Prostate gland (tissue), 2 donors: Measurements from ENCODE around the gene AOPEP. TPM values are rescaled to one million over a fixed set of nuclear protein-coding genes. Genes with fewer than 3 reads are reported as not detected.
"Not testable (repeated sequence)": the region's sequence is repeated elsewhere in the genome, so short reads cannot be mapped to it uniquely, and the experiment has no call there.

Source experiments
- DNase-seq: peaks from one replicate; pipeline ENCODE4 v3.0.0-alpha.2; 2019; ENCODE audit warnings: low spot score
- H3K27ac ChIP-seq, 2 donors: fragments of 200-600 bp; sonication (generic); 2 replicates each; pipeline ENCODE4 v1.5.1; 2017 to 2019
- H3K27me3 ChIP-seq: fragments of 200-600 bp; sonication (generic); replicated peaks from 2 replicates; pipeline ENCODE4 v1.5.1; 2019; ENCODE audit not compliant: insufficient read depth
- H3K36me3 ChIP-seq, 2 donors: fragments of 200-600 bp; sonication (generic); 1 replicate in 1 of 2; 2 replicates in 1 of 2; pipeline versions ENCODE4 v1.5.1 to v1.8.1; 2017 to 2019
- H3K4me1 ChIP-seq: fragments of 200-600 bp; sonication (generic); replicated peaks from 2 replicates; pipeline ENCODE4 v1.5.1; 2019
- H3K4me3 ChIP-seq, 2 donors: fragments of 200-600 bp; sonication (generic); 2 replicates each; pipeline ENCODE4 v1.5.1; 2017 to 2019
- H3K9me3 ChIP-seq: fragments of 200-600 bp; sonication (generic); 2 replicates; pipeline ENCODE4 v1.5.1; 2017
- POLR2A ChIP-seq: fragments of 450-650 bp; IDR thresholded peaks from one replicate; pipeline ENCODE4 v1.6.1; 2016; ENCODE audit warnings: antibody characterized with exemption, mild to moderate bottlenecking
- POLR2AphosphoS5 ChIP-seq: sonication (generic); formaldehyde crosslinking; IDR thresholded peaks from one replicate; pipeline ENCODE4 v1.6.1; 2017; ENCODE audit warnings: antibody characterized with exemption
- WGBS: methylation state at CpG from one replicate; pipeline ENCODE4 v1.1.5; 2018; 5-methylcytosine and 5-hydroxymethylcytosine counted together
- intact Hi-C: fragments of 100-400 bp; cut with DNase I; formaldehyde crosslinking; loops from one replicate; pipeline ENCODE4 v1.14.2; 2022
- total RNA-seq, 2 donors: library from RNA; depleted of rRNA; stranded (reverse); fragments of >200 nt; gene quantifications; one replicate each; pipeline ENCODE4 v1.1.0, GENCODE V29; 2016
- TF ChIP-seq, protein P1 (sequence below), 4 experiments: fragments of 200-600 bp in 2 of 4; fragments of 450-650 bp in 2 of 4; sonication (generic) in 2 of 4; IDR thresholded peaks; 1 replicate in 3 of 4; 2 replicates in 1 of 4; pipeline ENCODE4 v1.5.1; 2016 to 2019; ENCODE audit warnings: antibody characterized with exemption in 4 of 4, mild to moderate bottlenecking in 2 of 4, moderate library complexity in 2 of 4

Gene AOPEP
- total RNA-seq, 2 donors from 2014 or later, result 107 to 188 TPM

DNA sequence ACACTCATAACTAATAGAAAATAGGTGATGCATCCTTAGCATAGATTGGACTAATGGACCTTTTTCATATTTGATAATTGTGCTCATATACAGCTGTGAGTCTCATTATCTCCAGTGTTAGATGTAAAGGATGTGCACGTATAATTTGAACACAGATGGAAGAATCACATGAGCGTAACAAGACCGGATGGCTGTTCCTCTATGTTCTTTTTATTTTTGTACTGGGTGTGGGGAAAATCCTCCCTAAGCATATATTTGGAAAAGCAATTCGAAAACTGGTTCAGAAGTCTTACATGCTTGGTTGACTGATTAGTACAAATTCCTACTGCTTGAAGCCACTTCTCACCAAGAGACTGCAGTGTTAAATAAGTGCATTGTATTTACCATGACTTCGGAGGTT, 230.2 kb downstream of the AOPEP start:
- Histone ChIP-seq H3K9me3 (no peaks in the 10 kb centered on the region), H3K27me3 (no peaks in the 10 kb centered on the region), H3K27ac (no peak overlapping the region), H3K36me3 (no peaks in the 10 kb centered on the region), H3K4me3 (no peak overlapping the region), H3K4me1 (peaks cover 3% of the 10 kb centered on the region)
- no peak for DNase-seq
- 95% methylated on average over 5 of the region's 5 CpGs for WGBS
- TF ChIP-seq POLR2A (no peak), POLR2AphosphoS5 (no peak)
- TF ChIP-seq, protein P1, sequence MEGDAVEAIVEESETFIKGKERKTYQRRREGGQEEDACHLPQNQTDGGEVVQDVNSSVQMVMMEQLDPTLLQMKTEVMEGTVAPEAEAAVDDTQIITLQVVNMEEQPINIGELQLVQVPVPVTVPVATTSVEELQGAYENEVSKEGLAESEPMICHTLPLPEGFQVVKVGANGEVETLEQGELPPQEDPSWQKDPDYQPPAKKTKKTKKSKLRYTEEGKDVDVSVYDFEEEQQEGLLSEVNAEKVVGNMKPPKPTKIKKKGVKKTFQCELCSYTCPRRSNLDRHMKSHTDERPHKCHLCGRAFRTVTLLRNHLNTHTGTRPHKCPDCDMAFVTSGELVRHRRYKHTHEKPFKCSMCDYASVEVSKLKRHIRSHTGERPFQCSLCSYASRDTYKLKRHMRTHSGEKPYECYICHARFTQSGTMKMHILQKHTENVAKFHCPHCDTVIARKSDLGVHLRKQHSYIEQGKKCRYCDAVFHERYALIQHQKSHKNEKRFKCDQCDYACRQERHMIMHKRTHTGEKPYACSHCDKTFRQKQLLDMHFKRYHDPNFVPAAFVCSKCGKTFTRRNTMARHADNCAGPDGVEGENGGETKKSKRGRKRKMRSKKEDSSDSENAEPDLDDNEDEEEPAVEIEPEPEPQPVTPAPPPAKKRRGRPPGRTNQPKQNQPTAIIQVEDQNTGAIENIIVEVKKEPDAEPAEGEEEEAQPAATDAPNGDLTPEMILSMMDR (IDR thresholded peaks at IDR 0.05), result no peak
- intact Hi-C loops, result no loop called here

DNA sequence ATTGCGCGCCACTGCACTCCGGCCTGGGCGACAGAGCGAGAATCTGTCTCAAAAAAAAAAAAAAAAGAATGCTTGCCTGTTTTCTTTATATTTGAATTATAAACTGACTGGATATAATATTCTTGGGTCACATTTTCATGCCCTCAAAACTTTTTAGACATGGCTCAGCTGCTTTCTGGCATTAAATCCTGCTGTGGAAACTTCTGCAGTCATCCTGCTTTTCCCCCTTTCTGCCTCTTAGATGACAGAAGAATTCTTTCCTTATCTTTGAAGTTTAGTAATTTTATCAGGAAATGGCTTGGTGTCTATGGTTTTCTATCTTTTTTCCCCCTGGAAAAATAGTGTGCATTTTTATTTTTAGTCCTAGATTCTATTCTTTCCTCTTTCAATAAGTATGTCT, 234.5 kb downstream of the AOPEP start:
- H3K4me3 ChIP-seq, result no peak overlapping the region
- intact Hi-C loops, result no loop called here
- H3K9me3 ChIP-seq, result no peaks in the 10 kb centered on the region
- no peak for DNase-seq
- H3K4me1 ChIP-seq, result no peaks in the 10 kb centered on the region
- H3K36me3 ChIP-seq, result no peaks in the 10 kb centered on the region
- 90% methylated on average over 5 of the region's 5 CpGs for WGBS
- no peak for TF ChIP-seq POLR2AphosphoS5
- no peak for TF ChIP-seq POLR2A
- TF ChIP-seq, protein P1 (IDR thresholded peaks at IDR 0.05), result no peak
- no peak overlapping the region for H3K27ac ChIP-seq
- H3K27me3 ChIP-seq, result no peaks in the 10 kb centered on the region

DNA sequence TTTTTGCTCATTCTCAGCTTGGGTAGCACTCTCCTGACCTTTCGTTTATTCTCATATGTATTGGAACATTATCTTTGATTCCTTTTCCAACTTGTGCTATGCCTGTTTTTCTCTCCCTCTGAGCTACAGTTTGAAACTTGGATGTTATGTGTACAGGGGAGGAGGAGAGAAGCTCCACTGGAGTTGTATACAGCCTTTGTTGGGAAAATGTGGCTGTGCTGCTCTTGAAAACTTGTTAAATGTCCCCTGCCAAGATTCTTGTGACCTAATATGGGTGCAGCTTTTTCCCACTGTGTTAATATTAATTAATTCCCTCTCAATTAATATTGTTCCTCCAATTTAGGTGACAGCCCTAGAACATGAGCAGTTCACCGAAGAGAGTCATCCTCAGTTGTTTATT, 235.4 kb downstream of the AOPEP start:
- no peaks in the 10 kb centered on the region for H3K9me3 ChIP-seq
- intact Hi-C loops, result no loop called here
- H3K27ac ChIP-seq, result no peak overlapping the region
- H3K36me3 ChIP-seq, result no peaks in the 10 kb centered on the region
- TF ChIP-seq POLR2AphosphoS5 (no peak), POLR2A (no peak)
- TF ChIP-seq, protein P1 (IDR thresholded peaks at IDR 0.05), result no peak
- no peaks in the 10 kb centered on the region for H3K27me3 ChIP-seq
- no peaks in the 10 kb centered on the region for H3K4me1 ChIP-seq
- no peak overlapping the region for H3K4me3 ChIP-seq
- 84% methylated on average over 2 of the region's 2 CpGs for WGBS
- DNase-seq, result no peak

DNA sequence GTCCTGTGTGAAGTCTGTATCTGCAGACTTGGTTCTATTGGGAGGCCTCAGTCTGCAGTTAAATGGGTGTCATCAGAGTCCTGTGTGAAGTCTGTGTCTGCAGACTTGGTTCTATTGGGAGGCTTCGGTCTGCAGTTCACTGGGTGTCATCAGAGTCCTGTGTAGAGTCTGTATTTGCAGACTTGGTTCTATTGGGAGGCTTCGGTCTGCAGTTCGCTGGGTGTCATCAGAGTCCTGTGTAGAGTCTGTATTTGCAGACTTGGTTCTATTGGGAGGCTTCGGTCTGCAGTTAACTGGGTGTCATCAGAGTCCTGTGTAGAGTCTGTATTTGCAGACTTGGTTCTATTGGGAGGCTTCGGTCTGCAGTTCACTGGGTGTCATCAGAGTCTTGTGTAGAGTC, 239.1 kb downstream of the AOPEP start:
- DNase-seq, H3K36me3 ChIP-seq, H3K9me3 ChIP-seq, H3K27me3 ChIP-seq, H3K4me1 ChIP-seq, H3K4me3 ChIP-seq, H3K27ac ChIP-seq, intact Hi-C loops: not testable (repeated sequence)
- WGBS, result 85% methylated on average over 5 of the region's 5 CpGs

DNA sequence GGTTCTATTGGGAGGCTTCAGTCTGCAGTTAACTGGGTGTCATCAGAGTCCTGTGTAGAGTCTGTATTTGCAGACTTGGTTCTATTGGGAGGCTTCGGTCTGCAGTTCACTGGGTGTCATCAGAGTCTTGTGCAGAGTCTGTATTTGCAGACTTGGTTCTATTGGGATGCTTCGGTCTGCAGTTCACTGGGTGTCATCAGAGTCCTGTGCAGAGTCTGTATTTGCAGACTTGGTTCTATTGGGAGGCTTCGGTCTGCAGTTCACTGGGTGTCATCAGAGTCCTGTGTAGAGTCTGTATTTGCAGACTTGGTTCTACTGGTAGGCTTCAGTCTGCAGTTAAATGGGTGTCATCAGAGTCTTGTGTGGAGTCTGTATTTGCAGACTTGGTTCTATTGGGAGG, 239.5 kb downstream of the AOPEP start:
- H3K27me3 ChIP-seq, intact Hi-C loops, H3K36me3 ChIP-seq, H3K9me3 ChIP-seq, DNase-seq, H3K4me1 ChIP-seq, H3K4me3 ChIP-seq, H3K27ac ChIP-seq: not testable (repeated sequence)
- 97% methylated on average over 3 of the region's 3 CpGs for WGBS

DNA sequence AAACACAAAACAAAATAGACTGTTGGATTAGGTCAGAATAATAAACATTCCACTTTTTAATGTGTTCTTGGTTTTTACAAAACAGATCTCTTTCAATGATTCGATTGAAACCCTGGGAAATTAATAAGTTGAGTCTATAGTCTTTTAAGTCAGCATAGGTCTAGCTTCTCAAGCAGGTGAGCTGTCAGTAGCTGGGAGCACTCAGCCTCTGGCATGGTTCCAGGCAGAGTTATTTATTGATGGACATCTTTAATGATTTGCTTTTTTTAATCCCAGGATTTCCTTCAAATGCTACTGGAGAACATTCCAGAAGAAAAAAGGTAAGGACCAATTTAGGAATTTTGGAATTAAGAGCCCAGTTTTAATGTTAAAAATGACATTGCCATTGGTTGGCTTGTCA, 241.0 kb downstream of the AOPEP start:
- H3K9me3 ChIP-seq, result no peaks in the 10 kb centered on the region
- DNase-seq, result no peak
- H3K36me3 ChIP-seq, result no peaks in the 10 kb centered on the region
- no peak overlapping the region for H3K4me3 ChIP-seq
- TF ChIP-seq POLR2A (no peak), POLR2AphosphoS5 (no peak)
- TF ChIP-seq, protein P1 (IDR thresholded peaks at IDR 0.05), result no peak
- no peaks in the 10 kb centered on the region for H3K27me3 ChIP-seq
- H3K27ac ChIP-seq, result no peak overlapping the region
- H3K4me1 ChIP-seq, result no peaks in the 10 kb centered on the region
- intact Hi-C loops, result no loop called here
- WGBS, result 84% methylated on average over 1 of the region's 1 CpG
